Stimulated activated CD4-positive, alpha-beta T cell treated with anti-CD3 and anti-CD28 coated beads, Interleukin-2, amount 100 ng/mL, for 48 hours (primary cell): ENCODE results near the gene FLOT2.
"Not testable (repeated sequence)": the region's sequence is repeated elsewhere in the genome, so short reads cannot be mapped to it uniquely, and the experiment has no call there.

Experiments
- DNase-seq, 2 donors: peaks; one replicate each; pipeline ENCODE4 v3.0.0-alpha.2; 2020

The FLOT2 gene

DNA sequence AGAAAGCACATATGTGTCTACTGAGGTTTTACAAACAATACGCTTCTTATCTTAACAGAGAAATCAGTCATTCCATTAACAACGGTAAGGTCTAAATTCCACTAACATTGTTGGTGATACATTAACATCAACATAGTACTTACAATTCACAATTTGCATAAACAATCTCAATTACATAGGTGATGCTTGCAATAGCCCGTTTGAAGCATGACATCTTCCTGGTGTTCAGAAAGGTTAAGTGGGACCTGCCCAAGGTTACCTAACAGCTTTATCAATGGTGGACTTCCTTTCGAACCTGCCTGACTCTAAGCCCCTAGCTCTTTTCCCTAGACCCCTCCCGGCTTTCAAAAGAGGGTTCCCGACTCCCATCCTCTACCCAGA, 55.6 kb downstream of the FLOT2 start:
- DNase-seq, result no peak

DNA sequence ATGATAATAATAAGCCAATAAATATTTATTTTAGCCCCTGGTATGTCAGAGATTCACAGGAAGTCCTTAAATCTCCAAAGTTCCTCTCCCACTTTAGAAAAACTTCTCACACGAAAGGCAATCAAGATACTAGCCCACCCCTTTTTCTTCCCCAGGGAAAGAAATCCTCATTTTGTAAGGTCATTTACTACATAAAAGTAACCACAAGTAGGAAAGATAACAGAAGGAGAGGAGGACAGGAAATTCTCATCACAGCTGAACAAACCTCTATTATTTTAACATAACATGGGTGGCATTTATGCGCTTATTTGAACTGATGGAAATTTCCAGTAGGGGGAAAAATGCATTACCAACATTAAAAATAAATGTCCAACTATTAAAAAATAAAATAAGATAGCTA, 58.3 kb downstream of the FLOT2 start:
- DNase-seq, result no peak

DNA sequence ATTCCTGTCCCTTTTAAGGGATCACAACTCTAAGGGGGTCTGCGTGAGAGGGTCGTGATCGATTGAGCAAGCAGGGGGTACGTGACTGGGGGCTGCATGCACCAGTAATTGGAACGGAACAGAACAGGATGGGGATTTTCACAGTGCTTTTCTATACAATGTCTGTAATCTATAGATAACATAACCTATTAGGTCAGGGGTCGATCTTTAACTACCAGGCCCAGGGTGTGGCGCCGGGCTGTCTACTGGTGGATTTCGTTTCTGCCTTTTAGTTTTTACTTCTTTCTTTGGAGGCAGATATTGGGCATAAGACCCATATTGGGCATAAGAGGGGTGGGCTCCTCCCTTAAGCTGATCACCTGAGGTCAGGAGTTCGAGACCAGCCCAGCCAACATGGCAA, 61.0 kb downstream of the FLOT2 start:
- not testable (repeated sequence) for DNase-seq

DNA sequence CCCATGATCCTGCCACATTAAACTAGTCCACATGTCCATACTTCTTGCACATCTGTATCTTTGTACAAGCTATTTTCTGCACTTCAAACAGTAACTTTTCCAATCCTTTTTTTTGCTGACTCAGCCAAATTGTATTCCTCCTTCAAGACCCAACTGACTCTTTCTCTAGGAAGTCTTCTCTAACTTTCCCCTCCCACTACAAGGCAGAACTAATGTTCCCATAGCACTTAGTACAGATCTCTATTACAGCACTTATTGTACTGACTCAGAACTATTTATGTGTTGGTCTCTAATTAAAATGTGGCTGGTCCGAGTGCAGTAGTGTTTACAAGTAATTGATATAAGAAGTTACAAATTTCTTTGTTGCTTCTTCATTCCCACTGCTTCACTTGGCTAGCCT, 63.1 kb downstream of the FLOT2 start:
- no peak for DNase-seq
